Skin epidermis (tissue), 12 donors: ENCODE results near the gene TRMT61A.

ENCODE experiments used
- H3K27ac ChIP-seq, 21 experiments: fragments of 200-600 bp; sonication (generic) in 11 of 21; one replicate each; pipeline ENCODE4 v1.5.0; 2020; ENCODE audit warnings: mild to moderate bottlenecking in 3 of 21, inconsistent platforms in 2 of 21, moderate library complexity in 2 of 21
- H3K4me3 ChIP-seq, 7 experiments: fragments of 200-600 bp; sonication (generic) in 2 of 7; one replicate each; pipeline ENCODE4 v1.5.0; 2020; ENCODE audit warnings: inconsistent platforms in 2 of 7, mild to moderate bottlenecking in 2 of 7, moderate library complexity in 1 of 7

The TRMT61A gene

GRCh38 chr14:103532216-103533136, 3.5 kb downstream of the TRMT61A start:
- no peak overlapping the region for H3K4me3 ChIP-seq

DNA sequence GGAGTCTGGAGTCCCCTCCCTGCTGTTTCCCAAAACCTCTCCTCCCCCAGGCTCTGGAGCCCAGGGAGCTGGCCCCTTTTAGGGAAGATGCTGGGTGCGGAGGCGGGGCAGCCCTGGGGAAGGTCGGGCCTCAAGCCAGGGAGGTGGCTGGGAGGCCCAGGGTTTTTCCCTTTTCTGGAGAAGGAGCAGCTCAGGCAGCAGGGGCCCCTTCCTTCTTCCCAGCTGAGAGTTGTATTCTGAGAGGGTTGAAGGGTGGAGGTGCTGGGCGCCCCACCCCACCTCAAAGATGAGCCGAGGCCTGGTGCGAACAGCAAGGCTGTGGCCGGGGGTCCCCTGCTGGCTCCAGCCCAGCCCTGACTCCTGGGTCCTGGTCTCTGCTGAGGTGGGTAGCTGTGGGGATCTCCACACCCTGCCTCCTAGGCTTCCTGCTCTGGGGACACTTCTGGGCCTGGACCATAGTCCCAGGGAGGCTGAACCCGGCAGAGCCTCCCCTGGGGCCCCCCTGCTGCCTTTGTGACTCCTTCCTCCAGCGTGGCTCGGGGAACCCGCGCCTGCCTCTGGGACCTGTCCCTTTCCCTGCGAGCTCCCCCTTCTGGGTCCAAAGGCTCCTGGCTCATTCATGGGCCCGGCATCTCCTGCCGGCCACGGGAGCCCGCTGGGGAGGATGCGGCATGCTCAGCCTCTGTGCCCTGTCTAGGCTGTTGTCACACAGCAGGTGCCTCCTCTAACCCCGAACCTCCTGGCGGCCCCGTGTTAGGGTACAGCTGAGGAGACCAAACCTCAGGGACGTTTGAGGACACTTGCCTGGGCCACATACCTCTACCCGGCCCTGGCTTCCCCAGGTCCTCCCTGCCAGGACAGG, 4.4 kb downstream of the TRMT61A start:
- Histone ChIP-seq H3K27ac (peak overlapping the region in 1 of 21 experiments; percentile 41), H3K4me3 (no peak overlapping the region)

More at GRCh38 chr14:103532216-103533136, 3.5 kb downstream of the TRMT61A start:
- peak overlapping the region in 1 of 21 experiments; percentile 41 for H3K27ac ChIP-seq

- Histone ChIP-seq H3K4me3 (no peak overlapping the region), H3K27ac (no peak overlapping the region)
Observed at GRCh38 chr14:103533999-103534575, 5.1 kb downstream of the TRMT61A start.

GRCh38 chr14:103534576-103535061, 5.6 kb downstream of the TRMT61A start:
- H3K4me3 ChIP-seq = no peak overlapping the region
- H3K27ac ChIP-seq = no peak overlapping the region

GRCh38 chr14:103535081-103535890, 6.3 kb downstream of the TRMT61A start:
- no peak overlapping the region for H3K27ac ChIP-seq

GRCh38 chr14:103535891-103536565, 7.0 kb downstream of the TRMT61A start:
- Histone ChIP-seq H3K4me3 (no peak overlapping the region), H3K27ac (peak overlapping the region in 1 of 21 experiments; percentile 6)

More at GRCh38 chr14:103535081-103535890, 6.3 kb downstream of the TRMT61A start:
- no peak overlapping the region for H3K4me3 ChIP-seq

GRCh38 chr14:103536693-103537092, 7.7 kb downstream of the TRMT61A start:
- H3K4me3 ChIP-seq = no peak overlapping the region
- peak overlapping the region in 4 of 21 experiments; percentile 1 to 48 (median 14) for H3K27ac ChIP-seq

DNA sequence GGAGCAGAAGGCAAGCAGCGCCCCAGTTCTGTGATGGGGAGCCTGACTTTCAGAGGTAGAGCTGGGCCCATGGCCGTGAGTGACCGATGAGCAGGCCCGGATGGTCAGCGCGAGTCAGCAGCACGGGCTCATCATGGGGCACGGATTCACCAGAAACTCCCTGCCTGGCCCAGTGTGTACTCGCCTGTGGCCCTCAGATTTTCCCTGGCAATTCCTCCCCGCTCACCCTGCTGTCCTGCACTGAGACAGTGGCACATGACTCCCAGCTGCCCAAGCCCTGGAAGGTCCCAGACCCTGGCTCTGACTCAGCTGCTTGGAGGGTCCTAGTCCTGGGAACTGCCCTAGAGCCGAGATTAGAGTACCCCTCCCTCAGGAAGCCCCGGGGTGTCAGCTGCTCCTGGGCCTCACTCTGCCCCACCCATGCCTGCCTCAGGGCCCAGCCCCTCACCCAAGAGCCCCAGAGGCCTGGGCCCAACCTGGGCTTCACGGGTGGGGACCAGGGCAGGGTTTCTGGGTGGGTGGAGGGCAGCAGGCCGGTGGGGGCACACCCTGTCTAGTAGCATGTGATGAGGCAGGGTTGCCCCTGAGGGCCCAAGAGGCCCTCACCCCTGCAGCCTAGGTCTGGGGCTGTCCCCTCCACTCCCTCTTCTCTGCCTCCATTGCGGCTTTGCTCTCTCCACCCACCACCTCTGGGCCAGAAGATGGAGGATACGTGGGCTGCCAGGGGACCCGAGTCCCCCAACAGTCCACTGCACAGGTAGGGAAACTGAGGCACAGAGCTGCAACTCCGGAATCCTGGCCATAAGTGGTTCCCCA, 8.4 kb downstream of the TRMT61A start:
- peak overlapping the region in 5 of 21 experiments; percentile 1 to 48 (median 22) for H3K27ac ChIP-seq

GRCh38 chr14:103538291-103539055, 9.5 kb downstream of the TRMT61A start:
- H3K4me3 ChIP-seq = no peak overlapping the region
- peak overlapping the region in 4 of 21 experiments; percentile 16 to 50 (median 23) for H3K27ac ChIP-seq

More for the DNA sequence above, 8.4 kb downstream of the TRMT61A start:
- H3K4me3 ChIP-seq = no peak overlapping the region

DNA sequence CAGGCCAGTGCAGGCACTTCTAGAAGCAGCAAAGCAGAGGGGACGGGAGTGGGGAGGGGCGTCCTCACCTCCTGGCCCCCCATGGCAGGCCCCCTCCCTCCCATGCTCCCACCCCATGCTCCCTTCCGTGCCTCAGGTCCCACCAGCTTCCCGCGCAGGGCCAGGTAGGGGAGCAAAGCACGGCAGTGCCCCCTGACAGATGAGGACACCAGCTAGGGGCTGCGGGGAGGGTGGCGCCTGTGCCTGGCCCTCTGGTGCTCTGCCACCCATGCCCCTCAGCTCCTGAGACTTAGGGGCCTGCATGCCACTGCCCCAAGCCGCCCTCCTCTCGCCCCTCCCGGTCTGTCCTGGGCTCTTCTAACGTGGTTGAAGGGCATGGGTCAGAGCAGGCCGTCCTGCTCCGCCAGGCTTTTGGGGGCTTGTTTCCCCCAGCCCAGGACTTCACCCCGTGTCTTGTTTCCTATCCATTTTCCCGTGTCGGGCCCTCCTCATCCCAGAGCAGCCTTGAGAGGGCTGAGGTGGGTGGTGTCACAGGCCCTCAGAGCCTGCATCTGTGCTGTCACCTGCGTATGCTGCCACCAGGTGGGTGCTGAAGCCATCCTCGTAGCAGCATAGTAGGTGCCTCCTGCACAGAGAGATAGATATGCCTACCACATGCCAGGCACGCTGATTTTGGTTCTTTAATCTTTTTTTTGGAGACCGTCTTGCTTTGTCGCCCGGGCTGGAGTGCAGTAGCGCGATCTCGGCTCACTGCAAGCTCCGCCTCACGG, 10.2 kb downstream of the TRMT61A start:
- H3K27ac ChIP-seq = peak overlapping the region in 3 of 21 experiments; percentile 16 to 28 (median 18)
- H3K4me3 ChIP-seq = no peak overlapping the region

- Histone ChIP-seq H3K4me3 (no peak overlapping the region), H3K27ac (peak overlapping the region in 18 of 21 experiments; percentile 5 to 83 (median 64))
Observed at GRCh38 chr14:103540821-103541708, 12.1 kb downstream of the TRMT61A start.

- H3K27ac ChIP-seq = peak overlapping the region in 15 of 21 experiments; percentile 30 to 83 (median 66)
- H3K4me3 ChIP-seq = no peak overlapping the region
Observed at GRCh38 chr14:103541709-103542604, 13.0 kb downstream of the TRMT61A start.

DNA sequence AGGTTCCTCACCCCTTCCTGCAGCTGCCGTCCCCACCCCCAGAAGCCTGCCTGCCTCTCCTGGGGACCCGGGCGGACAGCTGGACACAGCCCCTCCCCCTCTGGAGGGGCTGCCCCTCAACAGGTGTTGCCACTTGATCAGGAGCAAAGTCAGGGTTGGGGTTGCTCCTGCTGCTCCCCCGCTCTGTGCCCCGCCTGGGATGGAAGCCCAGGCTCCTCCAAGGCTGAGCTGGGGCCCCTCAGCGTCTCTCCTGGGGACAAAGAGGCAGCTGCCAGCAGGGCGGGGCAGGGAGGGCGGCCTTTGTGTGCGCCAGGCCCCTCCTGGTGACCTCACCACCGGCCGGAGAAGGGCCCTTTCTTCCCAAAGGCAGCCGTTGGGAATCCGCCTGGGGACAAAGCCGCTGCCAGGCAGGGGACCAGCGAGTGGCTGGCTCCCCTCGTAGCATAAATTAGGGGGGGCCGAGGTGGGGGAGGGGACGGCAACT, 13.7 kb downstream of the TRMT61A start:
- no peak overlapping the region for H3K4me3 ChIP-seq
- peak overlapping the region in 9 of 21 experiments; percentile 7 to 83 (median 68) for H3K27ac ChIP-seq

GRCh38 chr14:103543140-103543539, 14.1 kb downstream of the TRMT61A start:
- Histone ChIP-seq H3K27ac (peak overlapping the region in 3 of 21 experiments; percentile 68 to 83 (median 80)), H3K4me3 (no peak overlapping the region)
